ENCODE results near the gene SAMMSON.

Gene SAMMSON

DNA sequence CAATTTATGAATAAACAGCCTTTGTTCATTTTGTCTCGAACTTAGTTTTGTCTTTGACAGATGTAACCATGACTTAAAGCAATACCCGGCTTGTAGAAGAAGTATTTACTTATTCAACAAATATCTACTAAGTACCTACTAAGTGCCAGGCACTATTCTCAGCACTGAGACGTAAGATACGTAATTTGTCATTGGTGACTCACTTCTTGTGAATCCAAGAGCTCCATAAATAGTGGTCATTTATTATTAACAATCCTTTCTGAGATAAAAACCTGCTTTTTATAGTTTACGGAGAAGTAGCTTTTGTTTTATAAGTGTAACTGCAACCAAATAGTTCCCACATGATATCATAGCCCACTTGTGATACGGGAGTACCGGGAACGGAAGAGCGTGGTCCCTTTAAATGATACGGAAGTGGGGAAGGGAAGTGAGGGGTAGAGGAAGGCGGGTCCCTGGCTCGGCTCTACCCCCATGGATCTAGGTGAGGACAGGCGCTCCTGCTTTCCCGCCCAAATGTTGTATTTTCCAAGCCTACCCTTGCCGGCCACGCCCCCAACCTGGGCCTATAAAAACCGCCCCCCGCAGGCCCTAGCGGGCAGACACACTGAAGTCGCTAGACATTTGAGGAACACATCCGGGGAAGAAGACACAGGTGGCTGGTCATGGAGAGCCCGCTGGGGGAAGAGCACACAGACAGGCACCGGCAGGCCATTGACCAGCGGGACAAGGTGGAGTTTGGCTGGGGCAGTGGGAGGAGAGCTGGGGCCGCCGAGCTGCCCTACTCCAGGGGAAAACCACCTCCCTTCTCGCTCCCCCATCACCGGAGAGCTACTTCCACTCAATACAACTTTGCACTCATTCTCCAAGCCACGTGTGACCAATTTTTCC is at the start of gene SAMMSON:
Gene SAMMSON, plus strand, starts transcription at position 594 of the 888 bp plus-strand sequence.
- no peak for DNase-seq (ENCODE audit: extremely low read depth in 1 of 2, low read depth in 1 of 2)

DNA sequence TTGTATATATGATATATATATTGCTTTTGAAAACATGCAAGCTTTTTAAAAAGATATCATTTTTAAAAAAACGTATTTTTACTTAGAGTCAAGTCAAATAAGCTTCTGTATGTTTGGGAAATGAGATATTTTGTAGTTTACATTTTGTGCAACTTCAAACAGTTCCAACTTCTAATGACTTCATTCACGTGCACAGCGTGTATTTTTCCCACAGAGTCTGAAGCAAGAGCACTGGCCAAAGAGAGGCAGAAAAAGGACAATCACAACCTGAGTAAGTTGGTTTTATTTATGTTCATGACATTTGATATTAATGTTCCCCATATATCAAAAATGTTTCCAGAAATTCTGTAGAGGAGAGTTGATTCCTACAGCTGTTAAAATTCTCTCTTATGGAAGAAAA is 47.9 kb upstream of the SAMMSON start:
- DNase-seq (ENCODE audit: extremely low read depth in 1 of 2, low read depth in 1 of 2) = no peak

DNA sequence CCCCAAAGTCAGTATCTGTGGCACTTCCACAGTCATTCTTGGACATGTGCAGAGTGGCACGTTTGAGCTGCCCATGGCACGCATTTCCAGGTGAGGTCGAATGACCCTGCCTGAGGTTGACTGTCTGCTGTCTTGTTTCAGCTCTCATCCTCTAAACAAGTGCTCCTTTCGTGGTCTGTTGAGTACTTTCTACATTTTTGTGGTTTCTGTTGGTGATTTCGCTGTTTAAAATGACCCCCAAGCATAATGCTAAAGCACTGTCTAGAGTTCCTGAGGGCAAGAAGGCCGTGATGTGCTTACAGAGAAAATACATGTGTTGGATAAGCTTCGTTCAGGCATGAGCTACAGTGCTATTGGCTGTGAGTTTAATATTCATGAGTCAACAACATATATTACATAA is 40.0 kb upstream of the SAMMSON start:
- no peak for DNase-seq (ENCODE audit: extremely low read depth in 1 of 2, low read depth in 1 of 2)

DNA sequence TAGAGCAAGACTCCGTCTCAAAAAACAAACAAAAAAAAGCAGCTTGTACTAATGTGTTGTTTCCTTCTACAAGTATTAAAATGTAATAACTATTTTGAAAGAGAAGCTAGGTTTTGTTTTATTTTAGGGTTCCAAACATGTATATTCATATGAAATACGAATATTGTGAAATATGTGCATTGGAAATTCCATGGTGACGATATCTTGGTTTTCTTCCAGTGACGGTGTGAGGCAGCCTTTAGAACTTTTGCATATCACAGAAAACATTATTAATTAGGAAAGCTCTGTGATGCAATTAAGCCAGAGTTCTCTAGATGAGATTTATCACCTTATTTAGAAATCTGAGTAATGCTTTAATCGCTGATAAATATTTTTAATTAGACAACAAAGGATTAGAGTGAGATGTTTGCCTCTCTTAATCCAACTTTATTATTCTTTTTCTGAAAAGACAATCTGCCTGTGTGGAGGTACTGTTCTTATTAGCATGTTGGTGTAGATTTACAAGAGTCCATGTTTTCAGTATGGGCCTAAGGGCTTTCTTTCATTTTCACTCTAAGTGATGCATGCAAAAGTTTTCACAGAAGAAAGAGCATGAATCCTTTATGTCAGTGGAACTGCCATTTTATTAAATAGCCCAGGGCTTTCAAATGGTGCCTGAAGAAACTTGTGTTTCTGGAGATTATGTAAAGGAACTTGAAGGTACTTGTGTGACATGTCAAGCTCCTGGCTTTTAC is 37.7 kb upstream of the SAMMSON start:
- no peak for DNase-seq (ENCODE audit: extremely low read depth in 1 of 2, low read depth in 1 of 2)

DNA sequence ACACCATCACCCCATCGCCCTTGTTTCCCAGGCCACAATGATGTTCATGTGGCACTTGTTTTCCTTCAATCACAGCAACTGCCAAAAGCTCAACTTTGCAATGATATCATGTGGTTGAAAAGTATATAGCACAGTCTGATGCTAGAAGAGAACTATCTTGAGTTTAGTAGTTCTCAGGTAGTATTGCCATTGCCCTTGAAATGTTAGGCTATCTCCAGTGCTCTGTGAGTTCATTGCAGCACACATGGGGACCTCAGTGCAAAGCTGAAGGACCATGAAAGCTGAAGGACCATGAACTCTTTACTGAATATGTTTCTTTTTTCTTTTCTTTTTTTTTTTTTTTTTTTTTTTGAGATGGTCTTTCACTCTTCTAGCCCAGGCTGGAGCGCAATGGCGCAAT is 35.9 kb upstream of the SAMMSON start:
- no peak for DNase-seq (ENCODE audit: extremely low read depth in 1 of 2, low read depth in 1 of 2)

DNA sequence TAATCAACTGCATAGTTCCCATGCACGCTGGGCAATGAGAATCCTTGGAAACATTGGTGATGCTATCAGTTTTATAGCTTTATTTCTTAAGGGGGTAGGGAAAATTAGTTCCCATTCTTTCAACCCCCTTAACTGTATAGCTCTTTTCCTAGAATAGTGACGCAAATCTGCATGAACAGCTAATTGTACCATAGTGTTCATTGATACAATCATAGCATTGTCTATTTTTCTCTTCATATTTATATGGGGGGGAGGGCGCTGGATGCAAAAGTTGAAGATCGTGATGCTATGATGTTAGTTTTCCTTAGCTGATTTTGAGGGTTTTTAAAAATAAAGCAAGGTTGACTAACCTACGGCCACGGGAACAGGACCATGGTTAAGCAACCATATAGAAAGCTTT is 32.4 kb upstream of the SAMMSON start:
- DNase-seq (ENCODE audit: extremely low read depth in 1 of 2, low read depth in 1 of 2) = no peak

DNA sequence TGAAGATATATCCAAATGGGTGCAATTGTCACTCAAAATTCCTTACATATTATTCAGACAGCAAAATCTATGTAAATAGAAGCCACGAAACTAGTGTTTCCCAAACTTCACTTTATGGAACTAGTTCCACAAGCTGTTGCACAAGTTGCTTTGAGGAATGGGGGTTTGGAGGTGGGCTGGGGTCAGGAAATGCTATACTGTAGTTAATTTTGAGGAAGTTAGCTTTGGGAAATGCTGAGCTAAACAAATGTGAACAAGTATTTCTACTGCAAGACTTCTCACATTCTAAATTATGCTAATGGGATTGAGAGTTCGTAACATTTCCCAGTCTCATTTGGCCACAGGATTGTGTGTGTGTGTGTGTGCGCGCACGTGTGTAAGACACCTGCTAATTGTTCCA is 28.7 kb upstream of the SAMMSON start:
- no peak for DNase-seq (ENCODE audit: extremely low read depth in 1 of 2, low read depth in 1 of 2)

DNA sequence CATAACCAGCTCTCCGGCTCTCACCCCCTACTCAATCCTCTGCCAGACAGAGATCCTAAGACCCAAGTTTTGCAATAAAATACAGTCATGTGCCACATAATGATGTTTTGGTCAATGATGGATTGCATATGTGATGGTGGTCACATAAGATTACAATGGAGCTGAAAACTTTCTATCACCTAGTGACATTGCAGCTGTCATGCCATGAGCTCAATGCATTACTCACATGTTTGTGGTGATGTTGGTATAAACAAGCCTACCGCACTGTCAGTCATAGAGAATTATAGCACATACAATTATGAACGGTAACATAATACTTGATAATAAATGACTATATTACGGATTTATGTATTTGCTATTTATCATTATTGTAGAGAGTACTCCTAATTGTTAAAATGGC is 26.9 kb upstream of the SAMMSON start:
- no peak for DNase-seq (ENCODE audit: extremely low read depth in 1 of 2, low read depth in 1 of 2)

DNA sequence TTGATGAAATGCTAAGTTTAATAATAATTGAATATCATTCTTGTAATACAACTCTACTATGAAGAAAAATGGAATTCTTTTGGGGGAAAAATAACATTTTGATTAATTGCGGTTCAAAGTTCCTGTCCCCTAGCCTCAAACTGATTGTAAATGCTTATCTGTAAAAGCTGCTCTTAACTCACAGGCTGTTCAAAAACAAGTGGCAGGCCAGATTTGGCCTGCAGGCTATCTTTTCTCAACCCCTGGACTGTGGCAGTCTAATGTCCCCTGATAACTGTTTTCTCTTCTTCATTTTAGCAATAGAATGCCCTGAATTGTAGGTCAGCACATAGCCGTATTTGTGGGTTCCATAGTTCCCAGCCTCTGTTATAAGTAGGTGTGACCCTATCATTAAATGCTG is 23.5 kb upstream of the SAMMSON start:
- DNase-seq (ENCODE audit: extremely low read depth in 1 of 2, low read depth in 1 of 2) = no peak

DNA sequence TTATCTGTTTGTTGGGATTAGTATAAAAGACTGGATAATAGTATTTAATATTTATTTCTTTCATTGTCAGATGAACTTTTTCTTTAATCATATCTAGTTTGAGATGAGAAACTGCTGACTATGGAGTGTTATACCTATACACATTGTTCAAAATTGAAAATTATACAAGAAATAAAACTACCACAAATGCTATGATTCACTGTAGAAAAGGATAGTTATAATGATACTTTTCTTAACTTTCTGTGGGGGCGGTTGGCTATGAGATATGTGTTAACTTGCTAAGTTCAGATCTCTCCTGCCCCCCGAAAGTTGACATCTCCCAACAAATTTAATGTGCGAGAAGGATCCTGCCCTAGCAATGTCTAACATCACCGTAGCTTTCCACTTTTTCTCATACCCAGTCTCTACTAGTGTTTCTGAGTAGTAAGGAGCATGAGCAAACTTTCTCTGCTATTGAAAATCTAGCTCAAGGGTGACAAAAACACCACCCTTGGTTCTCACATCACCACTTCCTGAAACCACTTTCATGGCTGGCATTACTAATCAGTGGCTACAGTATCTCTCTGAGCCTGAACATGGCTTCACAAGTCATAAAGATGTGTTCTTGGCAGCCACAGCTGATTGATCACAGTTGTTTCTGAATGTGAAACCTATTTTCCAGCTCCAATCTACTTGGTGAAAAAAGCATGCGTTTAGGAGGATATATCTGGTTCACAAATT is 15.8 kb upstream of the SAMMSON start:
- peak in 1 of 2 donors; percentile 6 for DNase-seq (ENCODE audit: extremely low read depth in 1 of 2, low read depth in 1 of 2)

DNA sequence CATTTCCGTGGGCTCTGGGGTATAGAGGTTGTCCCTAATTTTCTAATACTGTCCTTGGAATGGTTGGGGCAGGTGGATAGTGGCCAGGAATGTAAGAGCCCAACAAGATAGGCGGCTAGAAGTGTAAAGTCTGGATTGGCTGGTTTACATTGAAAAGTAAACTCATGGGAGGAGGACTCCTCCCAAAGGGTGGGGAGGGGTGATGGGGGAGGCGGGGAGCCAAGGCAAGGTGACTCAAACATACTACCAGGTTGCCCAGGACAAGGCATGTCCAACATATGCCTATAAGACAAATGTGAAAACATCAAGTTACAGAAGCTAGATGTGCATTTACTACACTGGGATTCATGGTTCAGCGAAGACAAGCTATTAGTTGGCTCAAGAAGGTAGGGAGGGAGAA is 14.3 kb upstream of the SAMMSON start:
- DNase-seq (ENCODE audit: extremely low read depth in 1 of 2, low read depth in 1 of 2) = no peak

DNA sequence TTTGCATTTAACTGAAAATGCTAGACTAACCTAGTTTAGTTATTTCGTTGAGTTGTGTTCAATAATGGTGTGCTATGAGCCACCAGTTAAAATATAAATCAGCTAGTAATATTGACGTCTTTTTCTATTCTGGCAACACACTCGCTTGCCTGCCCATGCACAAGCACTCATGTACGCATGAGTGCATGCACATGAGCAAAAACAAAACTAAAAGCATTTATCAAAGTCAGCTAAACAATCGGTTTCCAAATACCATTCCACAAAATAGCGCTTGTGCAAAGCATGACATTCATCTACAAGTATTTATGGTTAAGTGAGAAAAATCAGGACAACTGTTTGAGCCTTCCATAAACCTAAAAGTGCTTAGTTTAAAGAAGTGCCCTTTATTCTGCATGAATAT is 13.1 kb upstream of the SAMMSON start:
- DNase-seq (ENCODE audit: extremely low read depth in 1 of 2, low read depth in 1 of 2) = no peak

DNA sequence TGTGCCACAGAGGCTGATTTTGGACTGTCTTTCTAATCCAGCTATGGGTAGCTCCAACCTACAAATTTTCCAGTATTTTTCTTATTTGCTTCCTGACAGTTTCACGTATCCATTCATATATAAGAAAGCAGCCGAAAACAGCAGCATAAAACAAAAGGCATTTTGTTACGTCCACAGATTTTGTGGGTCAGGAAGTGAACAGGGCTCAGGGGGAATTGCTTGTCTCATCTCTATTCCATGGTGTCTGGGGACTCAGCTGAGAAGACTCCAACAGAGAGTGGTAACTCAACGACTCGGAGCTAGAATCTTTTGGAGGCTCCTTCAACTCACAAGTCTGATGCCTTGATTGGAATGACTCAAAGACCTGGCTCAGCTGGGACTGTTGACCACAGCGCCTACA is 11.7 kb upstream of the SAMMSON start:
- DNase-seq (ENCODE audit: extremely low read depth in 1 of 2, low read depth in 1 of 2) = no peak

DNA sequence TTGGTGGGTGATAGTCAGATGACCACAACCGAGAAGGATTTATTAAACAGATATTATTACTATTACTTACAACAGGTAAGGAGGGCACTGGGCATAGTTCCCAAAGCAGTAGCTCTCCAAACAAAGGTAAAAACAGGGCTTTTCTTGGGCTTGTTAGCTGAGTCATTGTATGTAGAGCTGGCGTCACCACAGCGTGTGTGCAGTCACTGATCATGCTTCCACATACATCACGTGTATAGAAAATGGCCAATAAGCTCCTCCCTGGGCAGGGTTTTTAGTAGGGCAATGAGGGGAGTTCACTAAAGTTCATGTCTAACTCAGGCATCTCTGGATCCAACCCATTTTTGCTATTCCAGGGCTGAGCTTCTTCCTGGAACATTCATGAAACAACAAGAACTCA is 5.8 kb upstream of the SAMMSON start:
- no peak for DNase-seq (ENCODE audit: extremely low read depth in 1 of 2, low read depth in 1 of 2)

DNA sequence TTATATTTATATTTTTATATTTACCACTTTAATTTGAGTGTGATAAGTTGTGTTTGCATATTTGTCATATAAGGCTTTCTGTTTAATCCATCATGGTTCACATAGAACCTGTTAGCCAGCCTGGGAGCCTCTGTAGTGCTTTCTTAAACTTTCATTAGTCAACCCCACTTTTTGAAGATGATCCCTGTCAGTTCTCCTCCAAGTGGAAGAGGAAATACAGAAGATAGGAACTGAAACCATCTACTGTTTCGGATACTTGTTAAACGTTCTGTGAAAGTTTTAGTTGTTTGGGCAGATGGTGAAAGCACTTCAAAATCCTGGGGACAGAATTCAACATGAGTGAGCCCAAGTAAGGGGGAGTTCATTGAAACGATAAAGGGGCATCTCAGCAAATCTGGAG is 4.6 kb upstream of the SAMMSON start:
- no peak for DNase-seq (ENCODE audit: extremely low read depth in 1 of 2, low read depth in 1 of 2)

DNA sequence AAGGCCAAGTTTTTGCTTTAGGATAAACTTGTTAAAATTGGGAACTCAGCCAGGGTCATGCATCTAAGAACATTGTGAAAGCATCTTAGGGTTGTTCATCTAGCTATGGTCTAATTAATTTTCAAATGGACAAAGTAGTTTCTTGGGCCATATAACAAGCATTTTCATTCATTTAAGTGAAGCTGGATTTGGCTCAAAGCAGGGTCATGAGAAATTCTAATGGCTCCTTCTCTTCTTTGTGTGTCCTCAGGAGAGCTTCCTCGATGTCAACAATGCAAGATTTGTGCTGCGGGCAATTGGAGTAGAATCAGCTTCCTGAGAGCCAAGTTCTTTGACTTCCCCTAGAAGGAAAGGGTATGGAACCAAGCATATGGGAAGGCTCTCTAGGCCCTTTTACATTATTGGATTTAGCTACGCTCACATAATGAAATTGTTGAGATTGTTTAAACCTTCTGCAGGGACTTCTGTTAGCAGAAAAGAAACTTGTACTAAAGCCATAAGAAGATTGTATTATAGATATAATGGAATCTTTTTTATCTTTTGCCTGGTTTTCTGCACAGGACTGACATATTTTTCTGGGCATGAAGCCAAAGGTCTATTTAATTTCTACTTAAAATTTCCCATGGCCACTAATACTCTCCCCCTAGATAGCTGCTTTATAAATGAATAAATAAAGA is 1.8 kb upstream of the SAMMSON start:
- no peak for DNase-seq (ENCODE audit: extremely low read depth in 1 of 2, low read depth in 1 of 2)

DNA sequence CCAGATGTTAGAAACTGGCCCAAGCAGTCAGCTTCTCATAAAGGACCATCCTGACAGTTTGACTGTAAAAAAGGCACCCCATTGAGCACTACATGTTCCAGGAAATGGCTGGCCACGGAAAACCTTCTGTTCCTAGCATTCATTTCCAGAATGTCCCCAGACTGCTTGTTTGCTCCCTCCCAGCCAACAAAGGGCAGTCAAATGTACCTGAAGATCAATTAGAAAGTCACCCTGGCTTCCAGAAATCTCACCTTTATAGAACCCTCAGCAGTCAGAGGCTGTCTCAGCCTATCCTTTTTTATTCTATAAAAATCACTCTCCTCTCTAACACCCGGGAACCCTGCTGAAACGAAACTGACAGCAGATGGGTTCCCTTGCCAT is 784 bp upstream of the SAMMSON start:
- no peak for DNase-seq (ENCODE audit: extremely low read depth in 1 of 2, low read depth in 1 of 2)

DNA sequence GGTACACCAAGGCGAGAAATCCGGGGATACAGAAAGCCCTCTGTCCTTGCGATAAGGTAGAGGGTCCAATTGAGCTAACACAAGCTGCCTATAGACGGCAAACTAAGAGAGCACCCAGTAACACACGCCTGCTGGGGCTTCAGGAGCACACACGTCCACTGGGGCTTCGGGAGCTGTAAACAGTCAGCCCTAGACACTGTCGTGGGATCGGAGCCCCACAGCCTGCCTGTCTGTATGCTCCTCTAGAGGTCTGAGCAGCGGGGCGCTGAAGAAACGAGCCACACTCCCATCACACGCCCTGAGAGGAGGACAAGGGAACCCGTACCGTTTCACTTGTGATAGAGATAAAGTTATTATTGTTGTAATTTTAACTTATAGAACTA is 486 bp downstream of the SAMMSON start:
- DNase-seq (ENCODE audit: extremely low read depth in 1 of 2, low read depth in 1 of 2) = no peak

DNA sequence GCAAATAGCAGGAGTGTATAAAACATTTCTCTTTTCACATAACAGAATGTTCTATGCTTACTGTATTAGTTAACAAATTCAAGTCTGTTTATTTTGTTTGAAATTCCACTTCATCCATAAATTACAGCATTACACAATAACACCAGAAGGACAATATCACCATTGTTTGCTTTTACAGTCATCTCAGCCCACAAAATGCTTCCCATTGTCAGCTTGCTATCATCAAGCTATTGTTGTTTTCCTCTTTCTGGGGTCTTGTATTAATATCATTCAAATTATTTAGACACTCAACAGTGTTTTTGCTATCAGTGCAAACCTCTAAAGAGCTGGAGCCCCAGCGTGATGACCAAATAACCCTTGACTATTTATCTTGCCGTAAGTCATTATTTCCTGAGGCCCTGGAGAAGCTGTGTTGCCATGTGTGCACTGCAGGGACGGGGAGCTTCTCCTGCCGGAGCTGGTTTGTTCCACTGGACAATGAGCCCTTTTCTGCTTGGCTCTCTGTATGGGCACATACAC is 1.1 kb downstream of the SAMMSON start:
- no peak for DNase-seq (ENCODE audit: extremely low read depth in 1 of 2, low read depth in 1 of 2)

DNA sequence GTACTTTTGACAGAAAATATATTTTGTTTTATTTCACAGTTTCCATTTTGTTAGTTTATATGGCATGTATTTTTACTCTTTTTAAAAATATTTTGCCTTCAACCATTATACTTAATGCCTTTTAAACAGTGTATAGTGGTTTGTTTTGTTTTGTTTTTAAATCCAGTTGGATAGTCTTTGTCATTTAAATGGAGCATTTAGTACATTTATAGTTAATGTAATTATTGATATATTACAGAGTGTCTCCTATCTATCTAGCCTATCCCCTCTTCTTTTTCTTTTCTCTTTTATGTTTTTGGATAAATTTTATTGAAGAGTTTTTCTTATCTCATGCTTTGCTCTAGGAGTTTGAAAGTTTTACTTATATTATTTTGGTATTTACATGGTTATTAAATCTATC is 3.6 kb downstream of the SAMMSON start:
- no peak for DNase-seq (ENCODE audit: extremely low read depth in 1 of 2, low read depth in 1 of 2)

DNA sequence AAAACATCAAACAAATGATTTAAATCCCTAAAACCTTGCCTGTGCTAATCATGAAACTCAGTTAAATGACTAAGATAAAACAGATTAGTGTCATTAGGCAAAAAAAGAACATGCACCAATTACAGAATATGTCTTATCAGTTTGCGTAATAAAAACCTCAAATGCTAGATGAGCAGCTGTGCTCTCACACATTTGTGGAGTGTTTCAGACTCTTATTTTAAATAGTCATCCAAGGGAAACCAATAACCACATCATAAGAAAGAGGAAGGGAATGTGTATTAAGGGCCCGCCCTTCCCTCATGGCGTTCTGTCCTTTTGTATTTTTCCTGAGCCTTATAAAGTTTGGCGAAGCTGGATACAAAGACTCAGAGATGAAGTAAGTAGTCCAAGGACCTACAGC is 6.6 kb downstream of the SAMMSON start:
- no peak for DNase-seq (ENCODE audit: extremely low read depth in 1 of 2, low read depth in 1 of 2)

Measured in stimulated activated CD8-positive, alpha-beta memory T cell treated with anti-CD3 and anti-CD28 coated beads, Interleukin-7, amount 100 ng/mL, for 48 hours (primary cell).